Measurements from ENCODE around the gene GOLGA3.
"Not testable (repeated sequence)": the region's sequence is repeated elsewhere in the genome, so short reads cannot be mapped to it uniquely, and the experiment has no call there.

The GOLGA3 gene

DNA sequence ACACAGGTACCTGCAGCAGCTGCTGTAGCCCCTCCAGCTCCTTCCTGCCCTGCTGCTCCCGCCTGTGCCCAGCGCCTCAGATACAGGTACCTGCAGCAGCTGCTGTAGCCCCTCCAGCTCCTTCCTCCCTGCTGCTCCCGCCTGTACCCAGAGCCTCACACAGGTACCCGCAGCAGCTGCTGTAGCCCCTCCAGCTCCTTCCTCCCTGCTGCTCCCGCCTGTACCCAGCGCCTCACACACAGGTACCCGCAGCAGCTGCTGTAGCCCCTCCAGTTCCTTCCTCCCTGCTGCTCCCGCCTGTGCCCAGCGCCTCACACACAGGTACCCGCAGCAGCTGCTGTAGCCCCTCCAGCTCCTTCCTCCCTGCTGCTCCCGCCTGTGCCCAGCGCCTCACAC is 52.4 kb downstream of the GOLGA3 start:
- DNase-seq (ENCODE audit: low spot score): not testable (repeated sequence)

DNA sequence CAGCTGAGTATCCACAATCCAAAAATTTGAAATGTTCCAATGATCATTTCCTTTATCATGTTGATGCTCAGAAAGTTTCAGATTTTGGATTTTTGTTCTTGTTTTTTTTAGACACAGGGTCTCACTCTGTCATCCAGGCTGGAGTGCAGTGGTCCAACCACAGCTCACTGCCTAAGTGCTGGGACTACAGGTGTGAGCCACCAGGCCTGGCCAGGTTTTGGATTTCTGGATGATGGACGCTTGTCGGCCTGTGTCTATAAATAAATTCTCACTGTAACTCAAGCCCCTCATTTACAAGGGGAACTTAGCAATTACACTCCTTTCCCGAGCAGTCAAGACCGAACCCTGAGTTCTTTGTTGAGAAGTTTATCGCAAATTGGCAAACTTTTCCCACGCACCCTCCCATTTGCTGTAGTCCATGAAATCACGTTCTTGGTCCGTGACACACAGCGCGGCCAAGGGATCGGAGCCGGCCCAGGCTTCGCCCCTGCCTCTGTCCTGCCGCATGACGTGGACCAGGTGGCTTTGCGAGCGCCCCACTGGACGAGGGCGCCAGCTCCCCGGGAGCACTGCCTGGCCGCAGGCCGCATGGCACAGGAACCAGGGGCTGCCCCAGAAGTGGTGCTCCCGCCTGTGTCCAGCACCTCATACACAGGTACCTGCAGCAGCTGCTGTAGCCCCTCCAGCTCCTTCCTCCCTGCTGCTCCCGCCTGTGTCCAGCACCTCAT is 53.0 kb downstream of the GOLGA3 start:
- no peak for DNase-seq (ENCODE audit: low spot score)

DNA sequence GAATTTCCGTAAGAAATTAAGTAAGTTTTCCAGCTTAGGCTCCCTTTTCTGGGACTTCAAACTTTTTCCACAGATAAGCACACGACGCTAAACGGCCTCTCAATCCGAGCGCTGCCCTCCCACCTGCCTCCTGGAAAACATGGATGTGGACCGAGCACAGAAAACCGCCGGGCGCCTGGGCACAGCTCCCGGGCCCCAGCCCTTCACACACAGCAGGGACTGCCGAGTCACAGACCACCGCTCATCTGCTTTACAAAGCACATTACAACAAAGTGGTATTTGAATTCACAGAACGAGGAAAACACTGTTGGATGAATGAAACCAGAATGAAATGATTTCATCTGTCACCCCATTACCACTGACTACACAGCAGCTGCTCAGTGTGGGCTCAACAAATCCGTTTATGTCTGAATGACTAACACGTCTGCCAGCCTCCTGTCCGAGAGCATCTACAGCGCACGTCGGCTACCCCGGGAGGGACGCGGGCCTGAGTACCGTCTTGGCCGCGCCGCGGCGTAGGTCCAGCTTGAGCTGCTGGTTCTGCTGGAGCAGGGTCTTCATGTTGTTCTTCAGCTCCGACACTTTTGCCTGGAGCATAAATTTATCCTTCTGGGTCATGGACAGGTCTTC is 53.9 kb downstream of the GOLGA3 start:
- no peak for DNase-seq (ENCODE audit: low spot score)

DNA sequence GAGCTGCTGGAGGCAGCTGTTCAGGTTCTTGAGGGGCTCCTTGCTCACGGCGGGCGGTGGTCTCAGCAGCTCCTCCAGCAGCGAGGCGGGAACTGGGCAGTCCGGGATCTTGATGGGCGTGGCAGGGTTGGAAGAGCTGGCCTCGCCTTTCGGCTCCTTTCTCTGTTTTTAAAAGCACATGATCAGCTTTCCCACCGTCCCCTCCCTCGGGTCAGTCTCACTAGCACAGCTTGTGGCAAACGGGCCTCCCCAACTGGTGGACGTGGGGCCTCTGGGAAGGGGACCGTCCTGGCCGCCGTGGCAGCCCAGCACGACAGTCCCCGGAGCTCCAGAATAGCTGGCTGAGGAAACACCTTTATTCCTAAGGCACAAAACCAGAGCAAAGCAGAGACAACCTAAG is 54.5 kb downstream of the GOLGA3 start:
- no peak for DNase-seq (ENCODE audit: low spot score)

DNA sequence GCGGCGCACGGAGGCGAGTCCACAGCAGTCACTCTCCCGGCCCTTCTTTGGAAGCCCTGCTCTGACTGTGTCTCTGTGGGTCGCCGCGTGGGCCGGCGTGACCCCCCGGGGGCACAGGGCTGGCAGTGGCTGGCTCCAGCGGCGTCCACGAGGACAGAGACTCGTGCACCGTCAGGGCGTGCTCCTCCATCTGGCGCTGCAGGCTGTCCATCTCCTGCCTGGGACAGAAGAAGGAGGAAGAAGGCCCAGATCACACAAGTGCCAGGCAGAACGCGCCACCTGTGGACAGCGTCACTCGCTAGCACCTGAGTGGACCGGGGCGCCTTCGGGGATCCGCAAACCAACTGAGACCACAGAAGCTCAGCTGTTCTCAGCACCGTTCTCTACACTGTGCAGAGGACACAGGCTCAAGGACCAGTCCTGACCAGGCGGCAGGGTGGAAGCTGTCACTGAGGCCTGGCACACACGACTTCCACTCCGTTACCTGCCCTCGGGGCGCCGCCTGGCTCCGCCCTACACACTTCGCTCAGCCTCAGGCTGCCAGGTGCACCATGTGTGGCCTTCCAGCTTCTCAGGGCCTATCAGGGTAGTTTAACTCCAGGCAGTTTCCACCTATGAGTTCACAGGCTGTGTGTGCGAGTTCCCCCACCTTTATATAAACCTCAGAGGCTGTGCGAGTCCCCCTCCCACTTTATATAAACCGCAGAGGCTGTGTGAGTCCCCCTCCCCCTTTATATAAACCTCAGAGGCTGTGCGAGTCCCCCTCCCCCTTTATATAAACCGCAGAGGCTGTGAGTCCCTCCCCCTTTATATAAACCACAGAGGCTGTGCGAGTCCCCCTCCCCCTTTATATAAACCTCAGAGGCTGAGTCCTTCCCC is 55.4 kb downstream of the GOLGA3 start:
- no peak for DNase-seq (ENCODE audit: low spot score)

DNA sequence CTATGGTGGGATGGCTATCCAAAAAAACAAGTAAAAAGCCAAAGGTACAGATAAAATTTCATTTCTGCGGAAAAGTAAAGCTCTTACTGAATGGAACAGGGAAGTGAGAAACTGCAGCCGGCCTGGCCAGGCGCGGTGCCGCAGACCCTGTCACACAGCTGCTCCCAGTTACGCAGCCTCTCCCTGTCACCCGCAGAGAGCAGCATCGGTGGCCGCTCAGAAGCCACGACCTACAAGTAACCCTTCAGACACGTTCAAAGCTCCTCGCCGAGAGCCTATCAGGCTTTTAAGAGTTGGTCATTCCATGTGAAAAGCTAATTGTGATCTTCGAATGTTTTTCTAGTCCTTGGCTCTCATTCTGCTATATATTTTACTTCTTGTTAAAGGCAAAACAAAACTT is 56.1 kb downstream of the GOLGA3 start:
- DNase-seq (ENCODE audit: low spot score): no peak

DNA sequence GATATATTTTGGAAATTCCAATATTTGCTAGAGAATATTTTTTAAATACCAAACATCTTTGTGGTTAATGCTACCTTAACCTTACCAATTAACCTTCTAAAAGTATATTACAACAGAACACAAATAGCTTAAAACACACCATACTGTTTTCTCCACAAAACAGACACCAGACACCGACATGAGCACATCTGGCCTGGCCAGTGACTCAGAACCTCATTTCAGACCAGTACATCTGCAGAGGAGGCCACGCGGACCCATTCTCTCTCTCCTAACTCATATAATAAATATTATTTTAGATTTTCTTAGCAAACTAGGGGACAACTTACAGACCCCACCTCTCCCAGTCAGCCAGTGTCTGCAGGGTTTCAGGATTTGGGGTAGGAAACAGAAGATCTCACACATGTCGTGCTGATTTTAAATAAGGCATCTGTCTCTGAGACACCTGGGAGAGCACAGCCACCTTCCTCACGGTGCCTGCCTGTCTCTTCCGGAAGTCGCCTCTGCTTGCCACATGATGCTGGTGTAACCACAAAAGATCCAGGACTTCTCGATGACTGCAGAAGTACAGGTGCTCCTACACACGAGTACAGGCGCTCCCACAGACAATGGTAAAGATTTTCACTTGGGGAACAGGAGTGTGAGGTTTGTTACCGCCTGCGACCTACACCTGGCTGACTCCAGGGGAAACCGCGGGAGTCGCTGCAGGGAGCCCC is 57.4 kb downstream of the GOLGA3 start:
- no peak for DNase-seq (ENCODE audit: low spot score)

DNA sequence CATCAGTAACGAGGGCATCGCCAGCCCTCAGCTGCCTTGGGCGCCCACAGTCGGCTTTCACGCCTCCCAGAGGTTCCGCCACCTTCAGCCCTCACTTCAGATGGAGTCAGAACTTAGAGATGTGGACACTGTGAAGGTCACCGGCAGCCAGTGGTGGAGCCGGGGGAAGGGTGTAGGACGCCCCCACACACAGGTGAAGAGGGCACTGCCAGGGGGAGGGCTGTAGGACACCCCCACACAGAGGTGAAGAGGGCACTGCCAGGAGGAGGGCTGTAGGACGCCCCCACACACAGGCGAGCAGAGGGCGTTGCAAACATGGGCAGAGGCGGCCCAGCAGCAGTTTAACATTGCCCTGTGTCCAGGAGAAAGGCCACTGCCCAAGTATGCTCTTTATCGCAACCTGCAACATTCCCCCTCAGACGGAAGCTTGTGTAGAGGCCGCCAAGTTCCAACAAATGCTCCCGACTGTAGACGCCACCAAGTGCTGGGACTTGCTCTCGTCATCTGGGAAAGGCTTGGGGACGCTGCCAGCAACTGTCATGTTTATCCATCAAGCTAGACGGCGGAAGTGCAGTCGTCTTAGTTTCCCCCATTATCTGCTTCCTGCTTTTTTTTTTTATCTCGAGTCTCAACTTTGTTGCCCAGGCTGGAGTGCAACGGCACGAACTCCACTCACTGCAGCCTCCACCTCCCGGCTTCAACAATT is 62.1 kb downstream of the GOLGA3 start:
- no peak for DNase-seq (ENCODE audit: low spot score)

DNA sequence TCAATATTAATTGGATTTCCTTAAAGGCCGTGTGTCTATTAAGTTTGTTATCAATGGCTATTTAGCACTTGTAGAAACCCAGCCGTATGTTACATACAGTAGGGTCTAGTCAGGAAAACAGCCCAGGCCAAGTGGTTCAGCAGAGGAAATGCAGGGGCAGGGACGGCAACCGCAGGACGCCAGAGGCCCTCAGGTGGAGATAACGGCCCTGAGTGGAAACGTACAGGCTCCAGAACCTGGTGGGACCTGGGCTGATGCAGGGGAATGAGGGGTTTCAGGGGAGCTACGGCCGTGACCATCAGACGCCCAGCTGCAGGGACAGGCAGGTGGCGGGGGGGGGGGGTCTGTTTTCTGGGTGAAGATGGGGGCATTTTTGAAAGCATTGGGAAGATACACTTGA is 63.3 kb downstream of the GOLGA3 start:
- no peak for DNase-seq (ENCODE audit: low spot score)

DNA sequence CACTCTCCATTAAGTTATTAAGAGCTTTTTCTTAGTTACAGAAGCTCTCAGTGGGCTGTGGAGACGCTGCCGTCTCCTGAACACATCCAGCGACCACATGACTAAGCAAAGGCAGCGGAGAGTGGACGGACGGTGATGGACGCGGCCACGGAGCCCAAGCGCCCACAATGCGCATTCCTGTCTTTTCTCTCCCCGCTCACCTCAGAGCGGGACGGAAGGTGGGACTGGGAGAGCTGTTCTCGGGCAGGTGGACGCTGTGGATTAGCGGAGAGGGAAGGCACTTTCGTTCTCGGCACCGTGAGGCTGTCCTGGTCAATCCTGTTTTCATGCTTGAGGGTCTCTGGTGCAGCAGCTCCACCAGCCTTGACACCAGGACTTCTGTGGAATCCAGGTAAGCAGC is 64.4 kb downstream of the GOLGA3 start:
- no peak for DNase-seq (ENCODE audit: low spot score)

DNA sequence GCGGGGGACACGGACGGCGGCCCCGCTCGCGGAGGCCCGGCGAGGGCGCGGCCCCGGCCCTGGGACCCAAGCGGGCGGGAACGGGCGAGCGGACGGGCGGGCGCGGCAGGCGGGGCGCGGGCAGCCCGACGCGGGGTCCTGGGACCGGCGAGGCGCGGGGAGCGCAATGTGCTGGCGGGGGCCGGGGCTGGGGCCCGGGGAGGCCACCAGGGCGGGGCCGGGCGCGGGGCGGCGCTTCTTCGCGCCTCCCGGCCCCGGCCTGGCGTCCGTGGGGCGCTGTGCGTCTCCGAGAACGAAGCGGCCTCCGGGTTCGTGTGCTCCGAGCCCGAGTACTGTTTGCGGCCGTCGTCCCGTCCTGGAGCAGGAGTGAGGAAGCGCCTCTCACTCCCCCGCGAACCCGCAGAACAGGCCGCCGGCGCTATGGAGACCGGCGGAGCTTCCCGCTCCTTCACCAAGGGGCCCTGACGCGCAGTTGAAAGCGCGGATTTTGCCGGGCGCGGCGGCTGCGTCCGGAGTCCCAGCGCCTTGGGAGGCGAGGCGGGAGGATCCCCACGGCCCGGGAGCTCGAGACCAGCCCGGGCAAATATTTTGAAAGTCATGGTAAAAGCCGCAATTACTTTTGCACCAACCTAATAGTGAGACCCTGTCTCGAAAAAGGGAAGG is 66.6 kb downstream of the GOLGA3 start:
- peak; percentile 71 for DNase-seq (ENCODE audit: low spot score)

DNA sequence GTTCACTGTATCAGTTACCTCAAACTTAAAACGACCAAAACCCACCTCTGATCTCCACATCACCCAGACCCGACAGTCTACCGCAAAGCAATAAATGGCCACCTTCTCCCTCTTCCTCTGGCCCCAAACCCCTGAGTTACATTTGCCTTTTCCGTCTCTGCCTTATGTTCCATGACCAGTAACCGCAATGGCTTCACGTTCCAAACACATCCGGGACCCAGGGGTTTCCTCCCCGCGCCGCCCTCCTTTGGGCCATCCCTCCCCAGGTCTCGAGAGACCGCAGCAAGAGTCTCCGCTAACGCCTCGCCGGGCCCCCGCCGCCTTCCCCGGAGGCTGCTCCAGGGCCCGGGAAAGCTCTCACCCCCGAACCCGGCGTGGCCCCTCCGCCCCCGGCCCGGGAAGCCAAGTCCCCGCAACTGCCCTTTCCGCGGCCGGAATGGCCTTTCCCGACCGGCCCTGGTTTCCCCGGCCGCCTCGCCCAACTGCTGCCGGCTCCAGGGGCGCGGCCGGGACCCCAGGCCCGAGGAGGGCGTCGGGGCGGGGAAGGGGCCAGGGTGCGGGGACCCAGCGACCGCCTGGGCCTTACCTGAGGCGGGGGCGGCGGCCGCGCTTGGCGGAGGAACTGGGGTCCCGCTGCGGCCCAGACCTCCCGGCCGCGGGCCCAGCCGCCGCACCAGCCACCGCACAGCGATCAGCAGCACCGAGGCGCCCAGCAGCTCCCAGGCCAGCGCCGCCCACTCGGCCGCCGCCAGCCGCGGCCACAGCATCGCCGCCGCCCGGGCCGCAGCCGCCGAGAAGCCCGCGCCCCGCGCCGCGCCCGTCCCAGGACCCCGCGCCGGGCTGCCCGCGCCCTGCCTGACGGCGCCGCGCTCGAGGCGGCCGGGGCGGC is 67.4 kb downstream of the GOLGA3 start, which contains the start of gene ANKLE2:
Gene ANKLE2 (minus strand): TSS at position 801 of the 889 bp plus-strand sequence. CDS start 34 bp downstream, at position 767.
- no peak for DNase-seq (ENCODE audit: low spot score)

DNA sequence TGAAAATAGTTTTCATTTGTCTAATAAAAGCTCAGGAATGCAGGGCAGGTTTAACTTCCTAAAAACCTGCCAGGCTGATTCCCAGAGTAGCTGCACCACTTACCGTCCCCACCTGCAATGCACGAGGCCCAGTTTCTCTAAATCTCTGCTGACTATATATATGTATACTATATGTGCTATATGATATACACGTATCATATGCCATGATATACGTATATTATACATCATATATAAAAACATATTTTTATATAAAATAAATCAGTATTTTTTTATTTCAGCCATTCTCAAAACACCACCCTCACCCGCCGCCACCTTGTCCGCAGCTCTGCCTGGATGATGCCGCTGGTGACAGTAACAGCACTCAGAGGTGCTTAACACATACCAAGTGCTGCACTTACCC is 69.3 kb downstream of the GOLGA3 start:
- no peak for DNase-seq (ENCODE audit: low spot score)

DNA sequence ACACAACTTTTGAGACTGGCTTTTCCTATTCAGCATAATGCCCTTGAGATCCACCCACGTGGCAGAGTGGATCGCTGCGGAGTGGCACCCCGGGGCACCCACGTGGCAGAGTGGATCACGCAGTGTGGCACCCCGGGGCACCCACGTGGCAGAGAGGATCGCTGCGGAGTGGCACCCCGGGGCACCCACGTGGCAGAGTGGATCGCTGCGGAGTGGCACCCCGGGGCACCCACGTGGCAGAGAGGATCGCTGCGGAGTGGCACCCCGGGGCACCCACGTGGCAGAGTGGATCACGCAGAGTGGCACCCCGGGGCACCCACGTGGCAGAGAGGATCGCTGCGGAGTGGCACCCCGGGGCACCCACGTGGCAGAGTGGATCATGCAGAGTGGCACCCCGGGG is 69.8 kb downstream of the GOLGA3 start:
- not testable (repeated sequence) for DNase-seq (ENCODE audit: low spot score)

DNA sequence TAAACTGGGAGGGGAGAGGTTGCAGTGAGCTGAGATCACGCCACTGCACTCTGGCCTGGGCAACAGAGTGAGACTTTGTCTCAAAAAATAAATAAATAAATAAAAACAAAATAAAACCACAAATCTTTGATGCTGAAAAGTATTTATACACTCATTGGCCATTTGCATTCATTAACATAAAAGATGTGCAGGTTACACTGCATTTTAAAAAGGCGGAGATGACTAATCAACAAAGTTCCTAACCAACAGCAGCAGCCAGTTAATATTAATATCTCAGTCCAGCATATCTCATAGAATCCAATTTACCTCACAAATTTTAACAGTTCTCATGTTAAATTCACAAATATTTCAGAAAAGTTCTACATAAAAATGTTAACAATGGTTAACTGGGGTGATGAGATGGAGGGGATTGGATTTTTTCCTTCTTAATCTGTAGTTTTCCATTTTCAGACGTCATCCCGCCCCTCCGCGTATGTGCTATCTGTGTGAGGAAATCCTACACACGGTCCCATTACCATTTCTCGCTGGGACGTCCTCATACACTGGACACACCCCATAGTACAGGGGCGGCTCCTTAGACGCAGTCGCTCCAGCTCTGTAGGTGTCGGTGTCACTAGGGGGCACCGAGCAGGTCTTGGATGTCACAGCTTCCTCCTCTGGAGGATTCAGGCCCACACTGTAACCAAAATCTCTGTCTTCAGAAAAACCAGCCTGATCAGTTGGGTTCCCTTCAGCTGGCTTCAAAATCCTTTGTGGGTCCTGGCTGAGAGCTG is 74.3 kb downstream of the GOLGA3 start:
- no peak for DNase-seq (ENCODE audit: low spot score)

DNA sequence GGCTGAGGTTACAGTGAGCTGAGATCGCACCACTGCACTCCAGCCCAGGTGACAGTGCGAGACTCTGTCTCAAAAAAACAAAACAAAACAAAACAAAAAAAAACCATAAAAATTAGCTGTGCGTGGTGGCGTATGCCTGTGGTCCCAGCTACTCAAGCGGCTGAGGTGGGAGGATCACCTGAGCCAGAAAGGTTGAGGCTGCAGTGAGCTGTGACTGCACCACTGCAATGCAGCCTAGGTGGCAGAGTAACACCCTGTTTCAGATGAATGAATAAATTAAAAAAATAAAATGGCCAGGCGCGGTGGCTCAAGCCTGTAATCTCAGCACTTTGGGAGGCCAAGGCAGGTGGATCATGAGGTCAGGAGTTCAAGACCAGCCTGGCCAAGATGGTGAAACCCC is 75.0 kb downstream of the GOLGA3 start:
- DNase-seq (ENCODE audit: low spot score): not testable (repeated sequence)

DNA sequence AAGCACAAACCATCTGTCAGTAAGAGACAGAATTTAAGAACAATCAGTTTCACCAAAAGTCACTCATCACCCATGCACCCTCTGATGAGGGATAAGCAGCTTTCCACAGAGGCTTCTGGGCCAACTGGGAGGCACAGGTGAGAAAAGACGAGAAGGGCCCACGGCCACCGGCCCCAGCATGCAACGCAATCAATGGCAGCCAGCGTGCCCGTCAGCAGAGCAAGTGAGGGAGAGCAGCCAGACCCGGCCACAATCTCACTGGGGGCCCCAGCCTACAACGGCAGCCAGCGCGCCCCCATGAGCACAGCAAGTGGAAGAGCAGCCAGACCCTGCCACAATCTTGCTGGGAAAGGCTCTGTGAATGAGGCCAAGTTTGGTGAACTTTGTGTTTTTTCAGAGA is 80.3 kb downstream of the GOLGA3 start:
- DNase-seq (ENCODE audit: low spot score): no peak

DNA sequence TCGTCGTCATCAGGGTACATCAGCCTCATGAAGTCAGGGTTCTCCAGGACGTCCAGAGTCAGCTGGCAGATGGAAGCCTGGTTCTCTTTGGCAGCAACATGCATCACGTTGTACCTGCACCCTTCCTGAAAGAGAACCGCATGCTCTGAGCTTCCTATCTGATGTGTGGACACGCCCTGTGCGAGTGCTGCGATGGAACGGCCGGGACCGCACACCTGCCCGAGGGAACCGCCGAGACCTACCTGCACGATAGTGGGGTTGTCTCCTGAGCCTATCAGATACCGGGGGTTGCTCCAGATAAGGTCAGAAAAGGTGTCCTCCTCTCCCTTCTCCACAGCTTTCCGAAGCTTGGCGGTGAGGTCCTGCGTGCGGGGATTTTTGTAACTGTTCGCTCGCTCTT is 80.8 kb downstream of the GOLGA3 start:
- DNase-seq (ENCODE audit: low spot score): no peak

DNA sequence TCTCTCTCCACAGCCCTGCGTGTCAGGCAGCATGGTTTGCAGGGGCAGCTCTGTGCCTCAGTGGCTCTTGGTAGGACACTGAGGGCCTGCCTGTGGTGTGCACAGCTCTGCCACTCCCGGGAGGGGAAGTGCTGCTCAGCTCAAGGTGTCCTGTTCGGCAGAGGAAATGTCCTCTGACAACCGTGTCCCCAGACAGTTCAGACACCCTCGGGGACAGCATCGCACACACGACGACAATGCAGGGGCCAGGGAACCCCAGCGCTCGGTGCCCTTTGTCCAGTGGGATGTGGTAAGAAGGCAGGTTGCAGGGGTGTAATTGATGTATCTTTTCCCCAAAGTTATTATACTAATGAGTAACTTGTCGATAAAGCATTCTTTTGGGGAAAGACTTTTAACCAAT is 81.3 kb downstream of the GOLGA3 start:
- DNase-seq (ENCODE audit: low spot score): no peak
